Muscle layer of duodenum (tissue), 2 donors: ENCODE results near the gene ABCC4.

Source experiments
- H3K27ac ChIP-seq: one replicate; pipeline ENCODE4 v1.7.0; 2013; ENCODE audit warnings: mild to moderate bottlenecking, low read length
- H3K27me3 ChIP-seq: one replicate; pipeline ENCODE4 v1.7.0; 2013; ENCODE audit warnings: low read depth, mild to moderate bottlenecking, control low read depth, low read length
- H3K36me3 ChIP-seq, 2 donors: one replicate each; pipeline ENCODE4 v1.7.0; 2013; ENCODE audit warnings: low read length in 2 of 2, control low read depth in 1 of 2, mild to moderate bottlenecking in 1 of 2; ENCODE audit not compliant: insufficient read depth in 2 of 2, control insufficient read depth in 1 of 2
- H3K4me1 ChIP-seq, 2 donors: one replicate each; pipeline ENCODE4 v1.7.0; 2013; ENCODE audit warnings: low read length in 2 of 2, mild to moderate bottlenecking in 2 of 2, control low read depth in 1 of 2, moderate library complexity in 1 of 2; ENCODE audit not compliant: insufficient read depth in 2 of 2, control insufficient read depth in 1 of 2
- H3K4me3 ChIP-seq, 2 donors: one replicate each; pipeline ENCODE4 v1.7.0; 2013; ENCODE audit warnings: low read length in 2 of 2, low read depth in 1 of 2, mild to moderate bottlenecking in 1 of 2
- H3K9me3 ChIP-seq, 2 donors: one replicate each; pipeline ENCODE4 v1.7.0; 2013; ENCODE audit warnings: low read length in 2 of 2, control low read depth in 1 of 2, mild to moderate bottlenecking in 1 of 2; ENCODE audit not compliant: control insufficient read depth in 1 of 2
- donor health status: healthy.

The ABCC4 gene

GRCh38 chr13:95241321-95241720, 59.9 kb downstream of the ABCC4 start:
- Histone ChIP-seq H3K27me3 (no peaks in the 10 kb centered on the region), H3K36me3 (no peaks in the 10 kb centered on the region), H3K4me1 (peaks cover 0 to 3% of the 10 kb centered on the region in 2 donors), H3K9me3 (no peaks in the 10 kb centered on the region), H3K27ac (no peak overlapping the region), H3K4me3 (no peak overlapping the region)

DNA sequence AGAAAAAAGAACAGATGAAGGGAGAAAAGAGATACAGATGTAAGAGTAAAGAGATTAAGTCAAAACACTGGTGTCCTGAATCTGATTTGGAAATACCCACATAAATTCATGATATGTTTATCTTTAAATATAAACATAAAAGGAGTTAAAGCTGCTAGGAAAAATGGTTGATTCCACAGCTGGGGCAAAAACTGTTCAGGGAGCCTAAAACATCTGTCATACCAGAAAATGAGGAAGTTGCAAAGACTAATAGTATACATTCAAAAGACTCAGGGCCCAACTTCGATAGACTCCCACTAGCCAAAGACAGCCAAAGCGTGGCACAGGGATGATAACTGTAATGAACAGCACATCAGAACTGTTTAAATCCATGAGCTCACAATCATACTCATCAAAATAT, 62.0 kb downstream of the ABCC4 start:
- Histone ChIP-seq H3K27ac (no peak overlapping the region), H3K4me3 (no peak overlapping the region), H3K27me3 (no peaks in the 10 kb centered on the region), H3K4me1 (peaks cover 0 to 3% of the 10 kb centered on the region in 2 donors), H3K36me3 (no peaks in the 10 kb centered on the region), H3K9me3 (no peaks in the 10 kb centered on the region)

GRCh38 chr13:95237310-95237870, 63.9 kb downstream of the ABCC4 start:
- H3K36me3 ChIP-seq, result no peaks in the 10 kb centered on the region
- H3K27ac ChIP-seq, result no peak overlapping the region
- no peak overlapping the region for H3K4me3 ChIP-seq
- no peaks in the 10 kb centered on the region for H3K27me3 ChIP-seq
- H3K4me1 ChIP-seq, result peaks cover 0 to 3% of the 10 kb centered on the region in 2 donors
- no peaks in the 10 kb centered on the region for H3K9me3 ChIP-seq

DNA sequence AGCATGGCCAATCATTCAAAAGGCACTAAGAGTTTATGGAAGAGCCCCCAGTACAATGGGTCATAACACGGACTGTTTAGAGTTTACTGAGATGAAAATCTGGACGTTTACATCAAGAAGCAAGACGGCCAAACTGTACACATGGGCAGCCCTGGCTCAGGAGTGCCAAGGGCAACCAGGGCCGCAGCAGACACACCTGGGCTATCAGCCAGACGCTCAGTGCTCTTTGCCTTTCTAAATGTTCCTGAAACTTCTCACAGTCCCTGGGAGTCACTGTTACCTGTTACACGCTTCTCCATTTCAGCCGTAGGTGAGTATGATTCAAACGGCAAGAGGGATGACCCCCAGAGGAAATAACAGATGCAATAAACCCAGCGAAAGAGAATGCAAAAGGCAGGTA, 64.5 kb downstream of the ABCC4 start:
- no peaks in the 10 kb centered on the region for H3K9me3 ChIP-seq
- no peaks in the 10 kb centered on the region for H3K27me3 ChIP-seq
- H3K4me3 ChIP-seq, result no peak overlapping the region
- no peaks in the 10 kb centered on the region for H3K36me3 ChIP-seq
- H3K4me1 ChIP-seq, result peaks cover 0 to 3% of the 10 kb centered on the region in 2 donors
- no peak overlapping the region for H3K27ac ChIP-seq

- Histone ChIP-seq H3K4me3 (no peak overlapping the region), H3K4me1 (peaks cover 0 to 3% of the 10 kb centered on the region in 2 donors), H3K9me3 (no peaks in the 10 kb centered on the region), H3K27me3 (no peaks in the 10 kb centered on the region), H3K36me3 (no peaks in the 10 kb centered on the region), H3K27ac (no peak overlapping the region)
These were observed 65.3 kb downstream of the ABCC4 start for GRCh38 chr13:95235974-95236373.

DNA sequence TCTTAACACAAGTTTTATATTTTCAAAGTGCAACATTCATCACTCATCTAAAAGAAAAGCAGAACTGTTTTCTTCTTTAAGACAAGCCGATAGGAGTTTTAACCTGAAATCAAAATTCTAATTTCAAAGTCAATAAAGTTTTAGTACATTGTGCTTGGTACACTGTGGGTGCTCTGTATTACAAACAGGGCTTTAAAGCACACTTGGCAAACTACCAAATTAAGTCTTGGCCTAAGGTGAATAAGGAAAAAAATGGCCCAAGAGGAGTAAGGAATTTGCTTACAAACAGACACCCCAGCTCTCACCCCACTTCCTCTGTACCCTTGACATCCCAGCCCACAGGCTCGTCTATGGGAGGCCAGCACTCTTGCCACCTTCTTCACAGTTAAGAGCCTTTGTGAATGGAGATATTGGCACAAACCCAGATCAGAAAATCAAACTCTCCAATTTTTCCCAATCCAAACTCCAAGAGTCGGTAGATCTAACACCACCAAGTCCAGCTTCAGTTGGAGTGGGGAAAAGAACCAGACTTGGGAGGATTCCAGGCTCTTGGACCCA, 66.0 kb downstream of the ABCC4 start:
- peaks cover 0 to 3% of the 10 kb centered on the region in 2 donors for H3K4me1 ChIP-seq
- no peaks in the 10 kb centered on the region for H3K27me3 ChIP-seq
- no peak overlapping the region for H3K4me3 ChIP-seq
- H3K36me3 ChIP-seq, result no peaks in the 10 kb centered on the region
- no peaks in the 10 kb centered on the region for H3K9me3 ChIP-seq
- H3K27ac ChIP-seq, result no peak overlapping the region

DNA sequence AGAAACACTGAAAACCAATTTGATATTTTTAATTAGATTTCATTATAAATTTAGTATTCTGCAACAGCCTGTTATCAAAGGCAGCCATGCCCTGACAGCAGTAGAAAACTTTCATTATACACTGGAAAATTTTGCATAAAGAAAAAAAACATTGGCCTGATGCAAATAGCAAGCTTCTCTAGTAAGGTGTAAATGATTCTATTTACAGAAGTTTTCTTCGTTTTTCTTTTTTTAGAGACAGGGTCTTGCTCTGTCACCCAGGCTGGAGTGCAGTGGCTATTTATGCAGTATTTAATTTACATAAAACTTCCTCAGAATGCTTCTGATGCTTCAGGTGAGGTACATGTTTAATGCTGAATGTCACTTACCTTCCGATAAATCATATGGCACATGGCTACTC, 67.0 kb downstream of the ABCC4 start:
- Histone ChIP-seq H3K4me1 (no peaks in the 10 kb centered on the region), H3K27ac (no peak overlapping the region), H3K36me3 (no peaks in the 10 kb centered on the region), H3K4me3 (no peak overlapping the region), H3K27me3 (no peaks in the 10 kb centered on the region), H3K9me3 (no peaks in the 10 kb centered on the region)

GRCh38 chr13:95233026-95233635, 68.1 kb downstream of the ABCC4 start:
- Histone ChIP-seq H3K36me3 (no peaks in the 10 kb centered on the region), H3K27ac (no peak overlapping the region), H3K4me1 (no peaks in the 10 kb centered on the region), H3K4me3 (no peak overlapping the region), H3K27me3 (no peaks in the 10 kb centered on the region), H3K9me3 (no peaks in the 10 kb centered on the region)

- Histone ChIP-seq H3K27me3 (no peaks in the 10 kb centered on the region), H3K27ac (no peak overlapping the region), H3K4me1 (peaks cover 5% of the 10 kb centered on the region in 2 donors), H3K4me3 (no peak overlapping the region), H3K9me3 (no peaks in the 10 kb centered on the region), H3K36me3 (no peaks in the 10 kb centered on the region)
These were observed 69.9 kb downstream of the ABCC4 start for GRCh38 chr13:95231393-95231792.

DNA sequence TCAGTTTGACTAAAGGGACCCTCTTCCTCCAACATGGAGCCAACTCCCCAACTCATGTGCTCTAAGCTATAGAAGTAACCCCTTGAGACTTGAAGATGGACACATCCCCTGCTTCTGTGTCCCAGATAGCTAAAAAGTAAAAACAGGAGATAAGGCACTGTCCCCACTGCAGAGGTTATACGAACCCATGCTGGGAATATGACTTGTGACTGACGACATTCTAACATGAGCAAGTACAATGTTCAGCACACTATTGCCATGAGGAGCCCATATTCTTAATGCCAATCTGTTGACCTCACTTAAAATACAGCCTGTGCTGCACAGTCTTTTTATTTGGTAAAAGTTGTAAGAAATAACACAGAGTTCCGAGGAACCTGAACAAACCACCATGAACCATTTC, 71.4 kb downstream of the ABCC4 start:
- Histone ChIP-seq H3K9me3 (no peaks in the 10 kb centered on the region), H3K27ac (no peak overlapping the region), H3K36me3 (no peaks in the 10 kb centered on the region), H3K4me3 (no peak overlapping the region), H3K27me3 (no peaks in the 10 kb centered on the region), H3K4me1 (peaks cover 5% of the 10 kb centered on the region in 2 donors)

DNA sequence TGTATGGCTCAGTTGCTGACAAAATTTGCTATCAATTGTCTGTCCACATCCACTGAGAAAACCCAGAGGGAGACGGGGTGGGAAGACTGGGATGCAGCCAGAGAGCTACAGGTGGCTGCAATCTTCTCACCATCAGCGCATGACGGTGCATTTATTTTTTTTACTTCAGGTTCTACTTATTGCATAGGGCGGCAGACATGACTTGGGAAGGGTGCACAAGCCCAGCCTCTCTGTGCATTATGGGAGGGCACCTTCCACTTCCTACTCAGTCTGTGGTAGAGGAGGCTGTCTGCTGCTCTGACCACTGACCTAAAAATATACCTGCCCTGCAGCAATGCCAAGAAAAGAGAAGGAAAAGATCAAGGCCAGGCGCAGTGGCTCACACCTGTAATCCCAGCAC, 73.1 kb downstream of the ABCC4 start:
- Histone ChIP-seq H3K36me3 (no peaks in the 10 kb centered on the region), H3K27me3 (no peaks in the 10 kb centered on the region), H3K9me3 (no peaks in the 10 kb centered on the region), H3K4me3 (no peak overlapping the region), H3K4me1 (peaks cover 5% of the 10 kb centered on the region in 2 donors), H3K27ac (no peak overlapping the region)
